Activated CD8-positive, alpha-beta memory T cell treated with anti-CD3 and anti-CD28 coated beads, Interleukin-2, amount 50 U/mL, for 48 hours (primary cell): ENCODE results near the gene ERAP2.
"Not testable (repeated sequence)": the region's sequence is repeated elsewhere in the genome, so short reads cannot be mapped to it uniquely, and the experiment has no call there.

ENCODE experiments used
- DNase-seq: peaks from one replicate; pipeline ENCODE4 v3.0.0-alpha.2; 2020

Gene ERAP2

GRCh38 chr5:96863114-96863513 lies 13.2 kb upstream of the ERAP2 start:
- no peak for DNase-seq

GRCh38 chr5:96863949-96864584 lies 12.2 kb upstream of the ERAP2 start:
- DNase-seq = no peak

GRCh38 chr5:96864922-96865530 lies 11.3 kb upstream of the ERAP2 start:
- no peak for DNase-seq

GRCh38 chr5:96868603-96869371 lies 7.5 kb upstream of the ERAP2 start:
- DNase-seq = no peak

GRCh38 chr5:96869372-96869641 lies 7.0 kb upstream of the ERAP2 start:
- no peak for DNase-seq

GRCh38 chr5:96870094-96871026 lies 5.9 kb upstream of the ERAP2 start:
- DNase-seq = no peak

- no peak for DNase-seq
These were observed 5.3 kb upstream of the ERAP2 start for GRCh38 chr5:96871027-96871399.

GRCh38 chr5:96871686-96872085 lies 4.6 kb upstream of the ERAP2 start:
- DNase-seq = no peak

GRCh38 chr5:96873449-96873848 lies 2.9 kb upstream of the ERAP2 start:
- DNase-seq = no peak

GRCh38 chr5:96874631-96875030 lies 1.7 kb upstream of the ERAP2 start:
- DNase-seq = no peak

- DNase-seq = no peak
These were observed 459 bp upstream of the ERAP2 start for GRCh38 chr5:96875791-96876291.

GRCh38 chr5:96876977-96877469 lies 723 bp downstream of the ERAP2 start:
- not testable (repeated sequence) for DNase-seq

GRCh38 chr5:96879665-96880064 lies 3.4 kb downstream of the ERAP2 start:
- DNase-seq = no peak

- no peak for DNase-seq
These were observed 4.3 kb downstream of the ERAP2 start for GRCh38 chr5:96880444-96881164.

GRCh38 chr5:96881511-96882115 lies 5.3 kb downstream of the ERAP2 start:
- DNase-seq = no peak

GRCh38 chr5:96883871-96884270 lies 7.6 kb downstream of the ERAP2 start:
- DNase-seq = no peak

- no peak for DNase-seq
These were observed 8.7 kb downstream of the ERAP2 start for GRCh38 chr5:96884995-96885394.

- no peak for DNase-seq
These were observed 9.4 kb downstream of the ERAP2 start for GRCh38 chr5:96885518-96886338.

- no peak for DNase-seq
These were observed 17.0 kb downstream of the ERAP2 start for GRCh38 chr5:96893342-96893741.

GRCh38 chr5:96896276-96896675 lies 20.0 kb downstream of the ERAP2 start:
- no peak for DNase-seq

- no peak for DNase-seq
These were observed 20.5 kb downstream of the ERAP2 start for GRCh38 chr5:96896806-96897205.
